GM12891 (cell line): ENCODE data around the gene CYP4A22.
"Not testable (repeated sequence)": the region's sequence is repeated elsewhere in the genome, so short reads cannot be mapped to it uniquely, and the experiment has no call there.

ENCODE experiments used
- DNase-seq: peaks from one replicate; pipeline ENCODE4 v3.0.0; 2011; ENCODE audit warnings: low spot score; ENCODE audit not compliant: insufficient read length
- FAIRE-seq: peaks from 2 replicates; lab custom pipeline; 2011; peaks lifted over from hg19 to GRCh38; lab: Jason Lieb, UNC
- PAX5 ChIP-seq: IDR thresholded peaks from 2 replicates; pipeline ENCODE4 v1.6.1; 2011; ENCODE audit warnings: low read length, moderate library complexity, mild to moderate bottlenecking; ENCODE audit not compliant: insufficient read depth, severe bottlenecking
- POLR2A ChIP-seq: IDR thresholded peaks from 2 replicates; pipeline ENCODE4 v1.6.1; 2011; ENCODE audit warnings: low read depth, low read length, control low read depth
- POLR2AphosphoS5 ChIP-seq: IDR thresholded peaks from 2 replicates; pipeline ENCODE4 v1.6.1; 2011; ENCODE audit warnings: low read depth, low read length, control low read depth
- POU2F2 ChIP-seq: IDR thresholded peaks from 2 replicates; pipeline ENCODE4 v1.6.1; 2011; ENCODE audit warnings: low read depth, mild to moderate bottlenecking, control low read depth, low read length, moderate library complexity
- SPI1 ChIP-seq: IDR thresholded peaks from 2 replicates; pipeline ENCODE4 v1.6.1; 2011; ENCODE audit warnings: low read depth, low read length, control low read depth
- TAF1 ChIP-seq: IDR thresholded peaks from 2 replicates; pipeline ENCODE4 v1.6.1; 2011; ENCODE audit warnings: low read depth, low read length, control low read depth

CYP4A22 gene

GRCh38 chr1:47137925-47138615 is 829 bp downstream of the CYP4A22 start:
- no peak for TF ChIP-seq TAF1
- TF ChIP-seq POLR2A = no peak
- TF ChIP-seq SPI1 = no peak
- TF ChIP-seq POU2F2 = no peak
- TF ChIP-seq PAX5 = no peak
- TF ChIP-seq POLR2AphosphoS5 = no peak
- no peak for DNase-seq
- no peak for FAIRE-seq

GRCh38 chr1:47140358-47140757 is 3.1 kb downstream of the CYP4A22 start:
- DNase-seq, FAIRE-seq: not testable (repeated sequence)

GRCh38 chr1:47143654-47144053 is 6.4 kb downstream of the CYP4A22 start:
- FAIRE-seq, DNase-seq: not testable (repeated sequence)

- not testable (repeated sequence) for DNase-seq, FAIRE-seq
These were observed 9.3 kb downstream of the CYP4A22 start for GRCh38 chr1:47146495-47146894.

- DNase-seq (no peak), FAIRE-seq (no peak)
- TF ChIP-seq SPI1 = no peak
- TF ChIP-seq PAX5 = no peak
- TF ChIP-seq POLR2AphosphoS5 = no peak
- TF ChIP-seq POLR2A = no peak
- TF ChIP-seq TAF1 = no peak
- TF ChIP-seq POU2F2 = no peak
These were observed 10.0 kb downstream of the CYP4A22 start for GRCh38 chr1:47147047-47147785.

- not testable (repeated sequence) for FAIRE-seq, DNase-seq
These were observed 11.9 kb downstream of the CYP4A22 start for GRCh38 chr1:47149162-47149561.

- DNase-seq, FAIRE-seq: not testable (repeated sequence)
These were observed 19.2 kb downstream of the CYP4A22 start for GRCh38 chr1:47156457-47156856.

- not testable (repeated sequence) for DNase-seq
These were observed 20.7 kb downstream of the CYP4A22 start for GRCh38 chr1:47157957-47158356.

GRCh38 chr1:47160716-47161115 is 23.5 kb downstream of the CYP4A22 start:
- DNase-seq (no peak), FAIRE-seq (no peak)
- no peak for TF ChIP-seq TAF1
- no peak for TF ChIP-seq SPI1
- TF ChIP-seq POLR2A = no peak
- no peak for TF ChIP-seq PAX5
- no peak for TF ChIP-seq POU2F2
- TF ChIP-seq POLR2AphosphoS5 = no peak

More at GRCh38 chr1:47157957-47158356, 20.7 kb downstream of the CYP4A22 start:
- FAIRE-seq = not testable (repeated sequence)

- DNase-seq (no peak), FAIRE-seq (no peak)
- TF ChIP-seq POLR2A (no peak), SPI1 (no peak), POLR2AphosphoS5 (no peak), PAX5 (no peak), TAF1 (no peak)
These were observed 24.2 kb downstream of the CYP4A22 start for GRCh38 chr1:47161298-47162040.

GRCh38 chr1:47164552-47164951 is 27.3 kb downstream of the CYP4A22 start:
- DNase-seq (no peak), FAIRE-seq (no peak)
- TF ChIP-seq POLR2A = no peak
- TF ChIP-seq TAF1 = no peak
